Urothelium cell line (cell line): ENCODE results near the gene NOCT.
"Not testable (repeated sequence)": the region's sequence is repeated elsewhere in the genome, so short reads cannot be mapped to it uniquely, and the experiment has no call there.

ENCODE experiments used
- DNase-seq: peaks from one replicate; pipeline ENCODE4 v3.0.0; 2011; ENCODE audit warnings: low spot score, mixed read lengths
- FAIRE-seq: peaks from 2 replicates; lab custom pipeline; 2011; peaks lifted over from hg19 to GRCh38; lab: Jason Lieb, UNC

Gene NOCT

DNA sequence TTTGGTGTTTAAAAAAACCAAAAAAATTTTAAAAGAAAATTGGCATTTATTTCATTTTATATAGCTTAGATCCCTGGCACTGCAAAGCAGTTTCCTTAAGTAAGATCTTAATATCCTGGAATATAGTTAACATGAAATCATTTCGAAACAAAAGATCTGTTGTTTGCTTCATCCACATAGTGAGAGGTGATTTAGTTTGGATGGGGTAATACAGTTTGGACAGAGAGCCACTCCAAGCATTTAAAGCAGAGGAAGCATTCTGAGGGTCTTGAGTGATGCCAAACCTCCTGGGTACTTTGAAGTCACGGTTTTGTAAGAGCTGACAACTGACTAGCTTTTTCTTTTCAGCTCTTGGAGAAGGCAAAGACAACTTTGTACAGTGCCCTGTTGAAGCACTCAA is 28.7 kb downstream of the NOCT start:
- FAIRE-seq = no peak

DNA sequence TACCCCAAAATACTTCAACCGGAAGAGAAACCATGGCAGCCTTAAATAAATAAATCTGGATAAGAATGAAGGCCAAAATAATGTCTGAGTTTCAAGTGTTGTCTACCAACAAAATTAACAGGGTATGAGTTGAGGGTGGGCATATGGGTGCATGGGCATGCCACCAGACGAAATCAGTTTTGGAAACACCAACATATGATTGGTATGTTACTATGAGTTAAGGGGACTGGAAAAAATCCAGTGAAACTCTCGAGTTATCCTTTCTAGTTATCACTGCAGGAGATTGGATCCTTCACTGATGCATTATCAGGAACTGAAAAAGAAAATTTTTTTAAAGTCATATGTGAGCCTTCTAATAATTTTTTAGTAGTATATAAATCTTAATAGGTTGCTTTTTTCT is 32.4 kb downstream of the NOCT start:
- DNase-seq (no peak), FAIRE-seq (no peak)

More for the DNA sequence above, 28.7 kb downstream of the NOCT start:
- no peak for DNase-seq

DNA sequence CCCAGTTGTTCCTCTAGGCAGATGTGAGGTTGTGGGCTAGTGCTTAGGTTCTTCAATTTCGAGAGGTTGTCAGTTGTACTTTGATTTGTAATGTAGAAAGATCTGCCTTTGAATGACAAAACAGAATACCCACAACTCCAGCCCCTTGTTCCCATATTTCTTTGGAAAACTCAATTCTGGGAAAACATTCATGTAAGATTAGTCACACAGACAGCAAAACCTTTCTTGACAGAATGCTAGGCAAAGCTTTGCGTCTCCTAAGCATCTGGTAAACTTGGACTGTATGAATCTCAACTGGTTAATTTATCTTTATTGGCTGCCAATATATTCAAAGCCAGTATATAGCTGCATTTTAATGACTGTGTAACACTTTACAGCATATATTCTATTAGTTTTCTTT is 34.9 kb downstream of the NOCT start:
- DNase-seq (no peak), FAIRE-seq (no peak)

DNA sequence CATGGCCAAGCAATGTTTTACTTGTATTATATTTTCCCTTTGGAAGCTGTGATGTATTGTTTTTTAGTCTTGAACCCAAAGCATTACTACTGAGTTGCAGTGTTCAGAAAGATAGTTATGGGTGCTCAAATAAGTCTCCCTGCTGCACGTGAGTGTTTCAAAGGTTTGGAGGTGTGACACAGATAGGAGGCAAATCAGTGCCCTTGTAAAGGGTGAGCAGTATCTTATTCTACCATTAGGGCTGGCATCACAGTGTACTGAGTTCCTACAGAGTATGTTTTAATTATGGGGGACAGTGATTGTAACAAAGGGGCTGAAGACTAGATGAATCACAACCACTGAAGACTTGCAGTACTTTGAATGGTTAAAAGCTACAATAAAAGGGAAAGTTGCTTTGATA is 38.3 kb downstream of the NOCT start:
- FAIRE-seq (no peak), DNase-seq (no peak)

DNA sequence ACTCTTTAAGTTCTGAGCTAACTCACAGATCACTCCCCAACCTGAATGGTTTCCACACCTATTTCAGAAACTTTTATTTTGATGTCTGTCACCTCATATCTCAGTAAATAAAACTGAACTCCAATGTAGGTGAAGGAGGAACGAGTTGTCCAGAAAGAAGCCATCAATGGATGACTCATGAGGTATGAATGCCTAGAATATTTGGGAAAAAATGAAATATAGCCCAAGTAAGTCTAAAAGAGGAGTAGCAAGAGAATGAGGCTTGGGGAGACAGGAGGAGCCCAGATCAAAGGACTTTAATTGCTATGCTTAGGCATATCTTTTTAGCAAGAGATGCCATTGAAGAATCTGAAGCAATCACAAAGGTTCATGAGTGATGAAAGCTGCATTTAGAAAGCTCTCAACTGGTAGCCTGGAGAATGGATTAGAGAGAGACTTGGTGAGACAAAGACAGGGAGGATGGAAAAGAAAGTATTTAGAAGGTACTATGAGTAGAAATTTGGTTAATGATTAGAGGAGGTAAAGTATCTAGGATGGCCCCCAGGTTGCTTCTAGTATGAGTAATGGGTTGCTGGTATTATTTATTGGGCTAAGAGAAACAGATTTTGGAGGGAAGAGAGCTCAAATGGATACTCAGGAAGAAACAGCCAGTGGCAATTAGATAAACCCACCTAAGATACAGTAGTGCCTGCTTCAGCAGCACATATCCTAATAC is 39.4 kb downstream of the NOCT start:
- no peak for FAIRE-seq
- DNase-seq = peak; percentile 9

DNA sequence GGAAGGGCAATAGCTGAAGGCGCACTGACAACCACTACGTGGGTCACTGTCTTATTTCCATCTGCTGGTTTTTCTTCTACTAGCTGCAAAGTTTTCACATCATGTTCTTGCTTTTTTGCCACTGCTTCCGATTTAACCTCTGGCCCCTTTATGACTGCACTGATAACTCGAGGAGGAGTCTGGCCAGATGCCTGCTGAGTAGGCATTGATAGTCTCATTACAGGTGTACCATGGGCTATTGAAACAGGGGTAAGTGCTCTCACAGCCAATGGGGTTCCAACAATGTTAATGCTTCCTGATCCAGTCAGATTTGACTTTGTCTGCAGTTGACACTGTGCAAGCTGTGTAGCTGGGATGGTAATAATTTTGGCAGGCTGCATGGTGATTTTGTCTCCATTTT is 43.4 kb downstream of the NOCT start:
- not testable (repeated sequence) for DNase-seq, FAIRE-seq

DNA sequence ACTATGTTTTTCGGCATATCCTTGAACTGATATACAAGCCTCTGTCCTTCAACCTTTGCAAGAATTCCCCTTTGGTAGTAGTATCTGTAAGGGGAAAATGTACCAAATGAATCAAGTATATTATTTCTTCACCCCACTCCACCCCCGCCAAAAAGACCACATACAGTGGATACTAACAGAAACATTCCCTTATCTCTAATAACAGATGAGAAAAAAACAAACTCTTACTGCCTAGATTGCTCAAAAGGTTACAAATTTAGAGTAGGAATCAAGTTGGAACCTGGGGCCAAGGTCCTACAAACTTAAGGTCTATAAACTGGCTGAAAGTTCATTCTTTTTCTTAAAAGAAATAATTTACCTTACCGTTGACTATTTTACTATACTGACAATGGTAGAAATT is 45.0 kb downstream of the NOCT start:
- DNase-seq = no peak
- FAIRE-seq = no peak

DNA sequence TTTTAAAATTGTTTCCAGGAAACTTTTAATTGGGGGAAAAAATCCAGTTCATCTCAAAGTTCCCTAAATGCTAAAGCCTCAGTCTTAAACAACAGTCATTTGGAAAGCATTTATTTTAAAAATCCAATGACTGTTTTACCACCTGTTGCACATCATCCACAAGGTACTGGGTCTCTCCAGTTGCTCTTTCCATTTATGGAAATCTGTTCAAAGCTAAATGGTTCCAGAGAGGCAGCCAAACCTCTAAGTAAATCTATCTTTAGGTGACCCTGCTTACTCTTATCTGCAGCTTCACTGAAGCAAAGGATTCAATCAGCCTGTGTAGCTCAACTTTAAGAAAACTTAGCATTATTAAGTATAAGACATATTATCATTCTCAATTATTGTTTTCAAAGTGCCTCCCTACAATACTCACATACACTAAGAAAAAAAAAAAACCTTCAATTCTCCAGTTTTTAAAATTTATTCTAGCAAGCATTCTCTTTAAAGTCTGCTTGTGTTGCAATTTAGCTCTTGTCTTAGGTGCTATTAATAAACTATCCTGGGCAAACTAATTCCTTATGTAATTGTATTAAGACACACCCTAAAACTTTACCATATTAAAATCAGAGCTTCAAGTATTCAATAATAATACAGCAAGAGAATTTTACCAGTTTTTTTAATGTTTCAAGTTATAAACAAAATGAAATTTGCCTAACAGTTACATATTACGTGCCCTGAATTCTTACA is 60.6 kb downstream of the NOCT start:
- no peak for DNase-seq
- FAIRE-seq = no peak

DNA sequence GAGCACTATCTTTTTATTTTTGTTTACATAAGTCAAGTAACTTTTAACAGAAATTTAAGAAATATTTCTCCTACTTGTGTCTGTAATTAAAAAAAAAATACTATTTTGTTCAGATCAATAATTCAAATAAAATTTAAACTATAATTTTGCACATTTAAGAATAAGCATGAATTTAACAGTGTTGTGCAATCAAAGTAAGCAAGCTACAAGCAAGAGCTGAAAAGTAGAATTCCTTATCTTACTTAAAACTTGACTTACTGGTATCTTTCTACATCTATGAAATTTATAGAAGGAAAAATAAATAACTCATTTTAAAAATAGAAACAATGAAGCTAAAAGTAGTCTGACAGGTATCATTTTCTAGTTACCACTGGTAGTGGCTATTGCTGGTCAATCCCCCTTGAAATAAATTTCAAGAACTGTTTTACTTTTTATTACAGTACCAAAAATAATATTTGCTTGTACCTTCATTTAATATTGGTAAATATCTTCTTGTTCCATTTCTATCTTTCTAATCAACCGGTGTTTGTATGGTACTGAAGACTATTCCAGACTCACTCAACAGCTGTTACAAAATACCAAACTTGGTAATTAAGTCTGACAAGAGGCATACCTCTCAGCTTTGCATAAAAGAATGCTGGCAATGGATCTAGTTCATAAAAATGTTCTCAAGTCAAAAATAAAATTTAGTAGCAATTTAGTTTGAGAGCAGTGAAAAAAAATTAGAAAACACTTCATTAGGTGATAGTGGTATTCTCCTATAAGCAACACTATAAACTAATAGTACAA is 62.2 kb downstream of the NOCT start:
- DNase-seq (no peak), FAIRE-seq (no peak)

DNA sequence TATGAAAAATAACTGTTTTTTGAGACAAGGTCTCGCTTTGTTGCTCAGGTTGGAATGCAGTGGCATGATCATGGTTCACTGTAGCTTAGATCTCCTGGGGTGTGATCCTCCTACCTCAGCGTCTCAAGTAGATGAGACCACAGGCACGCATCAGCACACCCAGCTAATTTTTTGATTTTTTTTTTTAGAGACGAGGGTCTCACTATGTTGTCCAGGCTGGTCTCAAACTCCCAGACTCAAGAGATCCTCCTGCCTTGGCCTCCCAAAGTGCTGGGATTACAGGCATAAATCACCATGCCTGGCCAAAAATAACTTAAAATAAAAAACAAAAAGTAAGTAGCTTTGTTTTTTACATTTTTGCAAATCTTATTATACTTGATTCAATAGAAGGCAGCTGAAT is 63.3 kb downstream of the NOCT start:
- FAIRE-seq = no peak

DNA sequence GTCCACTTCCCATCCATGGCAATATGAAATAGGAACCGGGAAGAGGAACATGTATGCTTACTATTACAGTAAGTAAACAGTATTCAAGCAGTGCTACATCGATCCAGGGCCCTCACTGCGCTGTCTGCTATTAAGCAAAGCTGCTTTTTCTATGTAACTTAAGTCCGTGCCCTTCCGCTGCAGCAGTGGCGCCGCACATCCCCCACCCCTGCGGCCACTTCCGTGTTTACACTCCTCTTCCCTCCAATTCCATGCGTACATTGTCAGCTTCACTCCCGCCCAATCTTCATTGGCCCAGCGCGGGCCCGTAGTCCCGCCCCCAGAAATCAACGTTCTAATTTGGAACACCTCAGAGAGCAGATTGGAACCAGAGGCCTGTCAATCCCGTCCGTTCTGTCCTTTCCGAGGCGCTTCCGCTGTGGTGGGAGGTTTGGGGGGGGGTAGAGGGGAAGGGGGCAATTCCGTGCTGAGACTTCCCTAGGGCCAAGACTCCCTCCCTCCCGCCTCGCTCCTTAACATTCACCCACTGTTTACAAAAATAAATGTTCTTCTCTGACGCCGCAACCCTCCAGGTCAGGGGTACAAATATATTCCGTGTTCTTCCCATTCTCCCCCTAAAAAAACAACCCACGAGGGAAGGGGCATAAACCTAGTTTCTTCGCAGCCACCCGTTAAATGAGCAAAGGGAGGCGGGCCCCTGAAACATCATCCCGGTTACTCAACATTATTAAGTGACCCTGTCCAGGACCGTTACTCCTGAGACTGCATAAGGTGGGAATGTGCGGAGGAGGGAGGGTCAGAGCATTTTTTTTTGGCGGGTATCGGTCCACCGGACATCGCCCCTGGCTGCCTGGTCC is 67.4 kb downstream of the NOCT start:
- DNase-seq (peak; percentile 86), FAIRE-seq (no peak)

More for the DNA sequence above, 63.3 kb downstream of the NOCT start:
- no peak for DNase-seq

DNA sequence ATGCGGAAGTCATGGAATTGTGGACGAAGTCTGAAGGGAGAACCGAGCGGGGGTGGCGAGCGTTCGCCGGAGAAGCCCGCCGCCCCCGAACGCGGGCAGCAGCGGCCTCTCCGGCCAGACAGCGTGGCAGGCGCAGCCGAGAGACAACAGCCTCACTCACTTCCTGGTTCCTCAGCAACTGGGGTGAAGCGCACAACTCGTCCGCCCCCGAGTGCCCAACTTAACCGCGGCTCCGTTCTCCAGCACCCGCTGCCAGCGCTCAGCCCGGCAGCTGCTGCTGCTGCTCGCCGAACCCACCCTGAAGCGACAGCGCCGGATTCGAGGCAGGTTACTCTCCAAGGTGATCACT is 68.0 kb downstream of the NOCT start:
- FAIRE-seq = no peak

DNA sequence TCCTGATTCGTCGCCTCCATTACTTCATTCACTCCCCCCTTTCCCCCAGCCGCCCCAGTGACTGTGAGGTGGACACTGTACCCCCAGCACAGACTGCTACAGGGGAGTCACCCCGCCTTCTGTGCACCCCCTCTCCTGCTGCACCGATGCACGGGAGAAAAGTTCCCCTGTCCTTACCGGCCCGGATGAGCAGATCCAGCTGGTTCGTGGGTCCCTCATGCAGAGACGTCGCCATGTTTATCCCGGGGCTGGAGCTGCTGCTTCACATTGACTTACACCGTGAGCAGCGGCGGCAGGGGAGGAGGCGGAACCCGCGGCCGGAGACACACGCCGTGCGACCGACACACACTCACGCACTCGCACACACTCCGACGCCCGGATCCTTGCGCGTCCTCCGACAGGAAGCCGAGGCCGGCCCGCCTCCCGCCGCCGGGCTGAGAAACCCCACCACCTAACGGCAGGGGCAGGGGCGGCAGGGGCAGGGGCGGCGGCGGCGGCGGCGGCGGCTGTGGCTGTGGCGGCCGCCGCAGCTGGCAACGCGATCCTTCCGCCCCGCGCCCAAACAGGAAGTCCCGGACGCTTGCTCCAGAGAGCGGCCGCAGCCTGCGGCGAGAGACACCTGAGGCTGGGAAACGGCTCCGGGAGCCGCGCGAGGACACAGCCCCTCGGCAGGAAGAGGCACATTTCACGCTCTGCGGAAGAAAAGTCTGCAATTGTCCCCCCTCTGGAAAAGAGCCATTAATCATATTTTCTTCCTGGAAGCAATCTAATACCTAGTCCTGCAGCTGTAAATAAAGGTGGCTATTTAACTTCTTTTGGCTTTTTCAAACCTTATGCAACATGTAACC is 68.6 kb downstream of the NOCT start:
- no peak for FAIRE-seq
- DNase-seq = peak; percentile 64

More for the DNA sequence above, 68.0 kb downstream of the NOCT start:
- peak; percentile 46 for DNase-seq

DNA sequence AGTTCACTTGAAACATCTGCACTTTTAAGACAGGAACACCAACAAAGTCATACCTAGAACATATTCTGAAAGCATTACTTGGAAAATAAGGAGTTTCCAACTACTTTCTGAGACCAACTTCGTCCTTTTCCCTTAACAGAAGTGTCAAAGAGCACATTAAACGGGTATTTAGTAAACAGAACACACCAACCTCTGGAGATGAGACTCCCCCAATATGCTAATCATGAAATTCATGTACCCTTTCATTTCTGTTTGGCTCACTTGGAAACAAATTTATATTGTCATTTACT is 69.2 kb downstream of the NOCT start:
- DNase-seq = no peak
- no peak for FAIRE-seq

DNA sequence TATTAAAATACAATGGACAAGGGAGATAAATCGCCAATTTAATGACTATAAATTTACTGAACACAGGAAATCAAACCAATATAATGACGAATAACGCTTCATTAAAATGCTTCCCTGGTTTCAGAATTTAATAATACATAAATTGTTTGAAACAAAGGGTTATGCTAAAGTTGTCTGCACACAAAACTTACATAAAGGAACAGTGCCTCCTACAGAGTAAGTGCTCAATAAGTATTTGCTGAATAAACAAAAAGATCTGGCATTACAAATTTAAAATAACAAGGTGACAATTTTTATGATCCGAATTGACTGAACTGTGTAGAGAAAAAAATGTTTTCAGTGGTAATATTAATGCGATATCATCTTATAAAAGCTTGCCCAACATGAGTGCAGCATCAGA is 69.6 kb downstream of the NOCT start:
- FAIRE-seq (no peak), DNase-seq (no peak)

DNA sequence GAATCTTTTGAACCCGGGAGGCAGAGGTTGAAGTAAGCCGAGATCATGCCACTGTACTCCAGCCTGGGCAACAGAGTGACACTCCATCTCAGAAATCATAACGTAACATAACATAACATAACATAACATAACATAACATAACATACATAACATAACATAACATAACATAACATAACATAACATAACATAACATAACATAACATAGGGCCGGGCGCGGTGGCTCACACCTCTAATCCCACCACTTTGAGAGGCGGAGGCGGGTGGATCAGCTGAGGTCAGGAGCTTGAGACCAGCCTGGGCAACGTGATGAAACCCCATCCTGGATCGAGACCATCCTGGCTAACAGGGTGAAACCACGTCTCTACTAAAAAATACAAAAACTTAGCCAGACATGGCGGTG is 76.7 kb downstream of the NOCT start:
- FAIRE-seq = no peak

More for the DNA sequence above, 76.7 kb downstream of the NOCT start:
- DNase-seq = no peak
